DND-41 (cell line): Measurements from ENCODE around the gene IFNG.

Experiments
- EZH2 ChIP-seq: IDR thresholded peaks from 3 replicates; pipeline ENCODE4 v1.6.1; 2012; ENCODE audit warnings: borderline replicate concordance, low read depth, mild to moderate bottlenecking, moderate library complexity, low read length, inconsistent platforms; ENCODE audit not compliant: severe bottlenecking
- TF ChIP-seq, protein P1 (sequence below): IDR thresholded peaks from 2 replicates; pipeline ENCODE4 v1.5.1; 2012; ENCODE audit warnings: borderline replicate concordance, low read length, moderate library complexity, mild to moderate bottlenecking; ENCODE audit not compliant: poor library complexity, severe bottlenecking; ENCODE audit errors: extremely low read depth

DNA sequence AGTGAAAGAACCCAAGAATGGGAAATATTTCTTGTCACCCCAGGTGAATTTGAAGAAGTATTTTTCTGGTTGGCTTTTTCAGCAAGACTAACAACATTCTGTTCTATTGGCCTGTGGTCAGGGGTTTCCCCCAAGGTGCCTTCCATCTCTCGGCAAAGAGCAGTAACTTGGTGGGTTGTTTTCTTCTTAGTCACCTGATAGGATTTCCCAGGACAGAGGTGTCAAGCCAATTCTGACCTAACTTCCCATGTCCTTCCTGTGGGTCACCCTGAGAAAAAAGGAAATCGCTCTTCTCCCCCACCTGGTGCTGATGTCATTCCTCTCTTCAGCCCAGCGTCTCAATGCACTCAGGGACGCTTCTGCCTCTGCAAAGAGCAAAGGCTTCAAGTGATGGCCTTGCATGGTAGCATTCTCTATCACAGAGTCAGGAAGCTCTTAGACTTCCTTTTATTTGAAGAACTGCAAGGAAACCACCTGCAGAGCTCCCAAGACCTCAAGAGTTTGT lies 16.1 kb upstream of the IFNG start:
- TF ChIP-seq, protein P1, sequence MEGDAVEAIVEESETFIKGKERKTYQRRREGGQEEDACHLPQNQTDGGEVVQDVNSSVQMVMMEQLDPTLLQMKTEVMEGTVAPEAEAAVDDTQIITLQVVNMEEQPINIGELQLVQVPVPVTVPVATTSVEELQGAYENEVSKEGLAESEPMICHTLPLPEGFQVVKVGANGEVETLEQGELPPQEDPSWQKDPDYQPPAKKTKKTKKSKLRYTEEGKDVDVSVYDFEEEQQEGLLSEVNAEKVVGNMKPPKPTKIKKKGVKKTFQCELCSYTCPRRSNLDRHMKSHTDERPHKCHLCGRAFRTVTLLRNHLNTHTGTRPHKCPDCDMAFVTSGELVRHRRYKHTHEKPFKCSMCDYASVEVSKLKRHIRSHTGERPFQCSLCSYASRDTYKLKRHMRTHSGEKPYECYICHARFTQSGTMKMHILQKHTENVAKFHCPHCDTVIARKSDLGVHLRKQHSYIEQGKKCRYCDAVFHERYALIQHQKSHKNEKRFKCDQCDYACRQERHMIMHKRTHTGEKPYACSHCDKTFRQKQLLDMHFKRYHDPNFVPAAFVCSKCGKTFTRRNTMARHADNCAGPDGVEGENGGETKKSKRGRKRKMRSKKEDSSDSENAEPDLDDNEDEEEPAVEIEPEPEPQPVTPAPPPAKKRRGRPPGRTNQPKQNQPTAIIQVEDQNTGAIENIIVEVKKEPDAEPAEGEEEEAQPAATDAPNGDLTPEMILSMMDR, result no peak
- no peak for TF ChIP-seq EZH2
